ENCODE measurements around the gene UPK2.

Gene UPK2

DNA sequence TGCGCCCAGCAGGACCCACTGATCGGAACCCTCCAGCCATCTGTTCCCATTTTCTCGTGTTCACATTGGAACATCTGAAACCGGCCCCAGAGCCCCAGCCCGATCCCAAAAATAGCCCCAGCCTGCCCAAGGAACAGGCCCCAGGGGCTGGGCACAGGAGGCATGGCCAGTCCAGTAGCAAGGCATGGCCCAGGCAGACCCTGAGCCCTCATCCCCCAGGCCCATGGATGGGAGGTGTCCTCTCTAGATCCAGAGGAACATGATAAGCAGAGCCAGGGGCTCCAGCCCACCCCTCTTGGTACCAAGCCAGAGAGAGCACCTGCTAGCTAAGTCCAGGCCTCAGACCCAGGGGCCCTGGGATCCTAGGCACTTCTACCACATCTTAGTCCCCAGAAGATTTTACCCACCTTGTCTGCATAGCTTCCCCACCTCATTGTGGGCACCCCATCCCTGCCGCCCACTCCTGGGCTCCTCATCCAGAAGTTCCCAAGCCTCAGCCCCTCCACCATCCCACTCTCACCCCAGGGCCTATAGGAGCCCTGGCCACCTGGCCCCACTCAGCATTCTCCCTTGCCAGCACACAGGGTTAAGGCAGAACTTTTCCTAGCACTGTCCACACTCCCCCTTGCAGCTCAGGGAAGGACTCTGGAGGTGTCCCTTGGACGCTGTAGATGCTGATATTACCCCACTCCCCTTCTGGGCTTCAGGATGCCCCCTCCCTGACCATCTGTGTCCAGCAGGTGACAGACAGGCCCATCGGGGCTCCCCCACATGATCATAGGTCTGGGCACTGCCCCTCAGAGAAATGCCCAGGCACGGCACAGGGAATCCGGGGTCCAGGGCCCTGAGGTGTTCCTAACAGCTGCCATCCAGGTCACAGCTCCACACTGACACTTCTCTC, 39.9 kb upstream of the UPK2 start:
- H3K4me3 ChIP-seq = no peak overlapping the region
- peak overlapping the region; percentile 4 to 100 (median 95) for H3K27ac ChIP-seq

DNA sequence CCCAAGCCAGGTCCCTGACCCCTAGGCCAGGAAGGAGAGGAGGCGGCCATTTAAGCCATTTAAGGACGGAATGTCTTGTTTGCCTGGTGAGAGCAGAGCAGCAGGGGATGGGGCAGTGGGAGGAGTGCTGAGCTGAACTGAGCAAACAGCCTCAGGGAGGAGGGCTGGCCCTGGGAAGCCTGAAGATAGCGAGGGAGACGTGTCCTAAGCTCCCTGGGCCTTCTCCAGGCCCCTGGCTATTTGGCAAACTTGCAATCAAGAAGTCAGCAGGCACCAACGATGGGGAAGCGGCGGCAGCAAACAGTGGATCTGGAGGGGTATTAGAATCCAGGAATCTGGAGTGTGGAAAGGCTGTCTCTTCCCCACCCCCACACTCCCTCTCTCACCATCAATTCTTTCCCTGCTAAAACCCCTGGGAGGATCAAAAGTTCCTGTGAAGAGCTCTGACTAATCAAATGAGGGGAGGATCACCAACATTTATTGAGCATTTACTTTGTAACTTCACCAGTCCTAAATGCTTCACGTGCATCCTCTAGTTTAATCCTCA, 39.2 kb upstream of the UPK2 start:
- no peak overlapping the region for H3K4me3 ChIP-seq
- peak overlapping the region; percentile 4 to 100 (median 95) for H3K27ac ChIP-seq

DNA sequence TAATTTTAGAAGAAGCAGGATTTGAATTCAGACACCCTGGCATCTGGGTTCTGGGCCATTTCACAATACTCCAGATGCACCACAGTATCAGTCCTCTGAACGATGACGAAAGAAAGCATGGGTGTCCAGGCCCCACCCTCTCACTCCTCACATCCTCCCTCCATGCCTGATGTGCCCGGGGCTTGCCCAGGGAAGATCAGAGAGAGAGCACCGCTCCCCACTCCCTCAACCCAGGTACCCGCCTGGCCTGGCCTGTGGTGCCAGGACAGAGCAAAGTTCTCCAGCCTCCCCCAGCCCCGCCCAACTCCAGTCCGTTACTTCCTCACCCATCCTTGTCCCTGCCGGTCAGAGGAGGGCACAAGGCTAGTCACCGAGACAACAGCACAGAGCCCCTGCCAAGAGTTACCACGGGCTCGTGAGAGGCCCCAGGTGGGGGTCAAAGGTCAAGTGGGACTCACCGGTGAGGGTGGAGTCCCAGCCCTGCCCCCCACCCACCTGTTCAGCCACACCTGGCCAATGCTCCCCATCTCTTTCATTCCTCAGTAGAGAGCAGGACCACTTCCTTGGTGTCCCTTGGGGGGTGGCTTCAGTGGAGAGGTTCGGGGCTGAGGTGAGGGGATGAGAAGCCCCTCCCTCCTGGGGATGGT, 38.5 kb upstream of the UPK2 start:
- Histone ChIP-seq H3K4me3 (peak overlapping the region in 3 of 7 experiments; percentile 0 to 15 (median 7)), H3K27ac (peak overlapping the region in 20 of 21 experiments; percentile 75 to 100 (median 95))

DNA sequence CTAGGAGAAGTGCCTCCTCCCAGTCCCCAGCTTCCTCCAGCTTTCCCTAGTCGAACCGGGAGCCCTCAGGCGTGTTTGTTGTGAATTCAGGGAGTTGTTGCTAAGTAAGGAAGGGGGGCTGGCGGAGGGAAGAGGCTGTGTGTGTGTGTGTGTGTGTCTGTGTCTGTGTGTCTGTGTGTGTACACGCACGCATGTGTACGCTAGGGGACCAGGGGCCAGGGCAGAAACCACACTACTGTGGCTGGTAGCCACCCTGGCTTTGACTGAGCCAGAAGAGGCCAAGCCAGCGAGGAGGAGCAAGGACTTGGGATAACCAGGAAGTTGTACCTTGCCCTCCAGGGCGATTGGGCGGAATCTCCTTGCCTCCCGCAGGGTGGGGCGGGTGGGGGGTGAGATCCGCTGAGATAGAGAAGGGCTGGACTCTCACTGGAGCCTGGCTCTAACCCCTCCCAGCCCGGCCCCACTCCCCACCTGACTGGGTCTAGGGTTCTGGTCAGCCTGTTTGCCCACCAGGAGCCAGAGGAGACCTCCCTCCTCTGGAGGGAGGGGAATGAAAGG, 37.9 kb upstream of the UPK2 start:
- peak overlapping the region in 3 of 7 experiments; percentile 15 to 21 (median 17) for H3K4me3 ChIP-seq
- H3K27ac ChIP-seq = peak overlapping the region; percentile 48 to 100 (median 95)

DNA sequence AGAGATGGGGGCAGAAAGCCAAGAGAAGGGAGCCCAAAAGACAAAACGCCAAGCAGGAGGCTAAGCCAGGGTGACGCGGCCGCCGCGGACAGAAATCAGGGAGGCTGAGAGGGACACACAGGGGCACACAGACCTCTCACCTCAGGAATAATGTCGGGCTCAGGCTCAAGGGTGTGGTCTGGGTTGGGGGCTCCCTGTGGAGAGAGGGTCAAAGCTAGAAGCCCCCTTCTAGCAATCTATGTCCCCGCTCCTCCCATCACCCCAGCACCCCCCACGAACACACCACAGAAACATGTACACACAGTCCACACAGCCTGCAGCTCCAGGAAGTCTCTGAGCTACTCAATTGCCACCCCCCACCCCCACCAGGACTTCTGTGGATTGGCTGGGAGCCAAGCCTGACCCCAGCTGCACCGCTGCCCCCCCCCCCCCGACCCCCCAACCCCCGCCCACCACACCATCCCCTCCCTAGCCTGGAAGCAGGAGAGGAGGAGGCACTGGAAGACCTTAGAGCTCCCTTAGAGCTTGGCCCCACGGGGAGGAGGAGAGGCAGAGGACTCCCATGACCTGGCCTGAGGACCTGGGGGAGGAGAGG, 37.3 kb upstream of the UPK2 start:
- peak overlapping the region; percentile 48 to 100 (median 95) for H3K27ac ChIP-seq
- H3K4me3 ChIP-seq = peak overlapping the region in 3 of 7 experiments; percentile 15 to 21 (median 17)

DNA sequence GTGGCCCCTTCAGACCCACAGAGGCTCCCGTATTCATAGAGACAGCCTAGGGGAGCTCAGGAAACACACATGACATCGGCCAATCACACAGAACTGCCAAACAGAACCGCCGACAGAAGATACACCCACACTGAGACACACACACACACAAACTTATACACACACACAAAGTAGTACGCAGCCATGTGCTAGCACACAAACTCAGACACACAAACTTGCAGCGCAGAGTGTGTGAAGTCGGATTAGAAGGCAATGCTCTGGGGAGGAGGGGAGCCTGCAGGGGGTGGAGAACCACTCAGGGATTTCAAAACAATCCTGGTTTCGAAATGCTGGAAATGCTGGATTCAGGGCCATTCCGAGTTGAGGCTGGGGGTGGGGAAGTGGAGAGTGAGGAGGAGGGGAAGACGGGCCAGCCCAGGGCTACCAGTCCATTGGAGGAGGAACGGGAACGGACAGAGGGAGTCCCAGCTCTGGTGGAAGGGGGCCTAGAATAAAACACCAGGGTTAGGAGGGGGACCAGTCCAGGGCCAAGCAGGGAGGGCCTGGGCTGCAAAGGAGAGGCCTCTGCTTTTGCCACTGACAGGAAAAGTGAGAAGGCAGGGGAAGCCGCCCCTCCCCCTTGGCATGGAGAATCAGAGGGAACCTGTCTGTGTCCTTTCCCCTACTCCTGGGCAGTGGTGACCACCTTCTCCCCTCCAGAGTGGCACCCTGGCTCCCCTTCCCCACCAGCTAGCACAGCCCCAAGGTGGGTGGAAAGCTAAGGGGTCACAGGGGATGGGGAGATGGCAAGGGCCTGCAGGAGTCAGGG, 34.8 kb upstream of the UPK2 start:
- Histone ChIP-seq H3K27ac (peak overlapping the region in 20 of 21 experiments; percentile 85 to 100 (median 95)), H3K4me3 (peak overlapping the region; percentile 60 to 96 (median 85))

DNA sequence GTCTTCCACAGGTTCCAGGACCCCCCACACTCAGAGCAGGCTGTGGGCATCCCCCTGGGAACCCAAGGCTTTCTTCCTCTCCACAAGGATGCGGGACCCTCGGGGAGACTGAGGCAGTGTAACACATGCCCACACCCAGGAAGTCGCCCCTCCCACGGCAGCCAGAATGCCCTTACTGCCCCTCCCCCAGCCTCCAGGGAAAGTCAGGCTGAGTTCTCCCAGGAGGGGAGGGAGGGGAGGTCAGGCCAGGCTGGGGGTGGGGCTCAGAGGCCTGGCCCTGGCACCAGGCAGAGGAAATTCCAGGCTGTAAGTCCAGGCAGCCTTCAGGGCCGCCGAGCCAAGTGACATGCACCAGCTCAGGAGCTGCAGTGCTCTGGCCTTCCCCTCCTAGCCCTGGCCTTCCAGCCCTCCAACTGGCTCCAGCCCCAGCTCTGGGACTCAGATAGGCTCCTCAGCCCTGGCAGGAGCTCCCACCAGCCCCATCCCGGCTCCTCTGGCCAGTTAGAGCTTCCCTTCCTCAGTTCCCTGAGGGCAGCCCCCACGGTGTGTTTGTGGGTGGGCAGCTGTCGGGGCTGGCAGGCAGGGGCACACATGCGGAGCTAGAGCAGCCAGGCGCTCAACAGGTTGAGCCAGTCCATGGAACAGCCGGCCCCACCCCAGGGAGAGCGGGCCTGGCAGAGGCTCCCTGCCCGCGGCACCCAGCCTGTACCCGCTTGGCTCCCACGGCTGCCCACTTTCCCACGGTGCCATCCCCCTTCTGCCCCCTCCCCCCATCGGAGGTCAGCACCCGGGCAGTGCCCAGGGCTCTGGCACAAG, 34.0 kb upstream of the UPK2 start:
- H3K4me3 ChIP-seq = peak overlapping the region; percentile 60 to 96 (median 85)
- H3K27ac ChIP-seq = peak overlapping the region; percentile 16 to 100 (median 95)

DNA sequence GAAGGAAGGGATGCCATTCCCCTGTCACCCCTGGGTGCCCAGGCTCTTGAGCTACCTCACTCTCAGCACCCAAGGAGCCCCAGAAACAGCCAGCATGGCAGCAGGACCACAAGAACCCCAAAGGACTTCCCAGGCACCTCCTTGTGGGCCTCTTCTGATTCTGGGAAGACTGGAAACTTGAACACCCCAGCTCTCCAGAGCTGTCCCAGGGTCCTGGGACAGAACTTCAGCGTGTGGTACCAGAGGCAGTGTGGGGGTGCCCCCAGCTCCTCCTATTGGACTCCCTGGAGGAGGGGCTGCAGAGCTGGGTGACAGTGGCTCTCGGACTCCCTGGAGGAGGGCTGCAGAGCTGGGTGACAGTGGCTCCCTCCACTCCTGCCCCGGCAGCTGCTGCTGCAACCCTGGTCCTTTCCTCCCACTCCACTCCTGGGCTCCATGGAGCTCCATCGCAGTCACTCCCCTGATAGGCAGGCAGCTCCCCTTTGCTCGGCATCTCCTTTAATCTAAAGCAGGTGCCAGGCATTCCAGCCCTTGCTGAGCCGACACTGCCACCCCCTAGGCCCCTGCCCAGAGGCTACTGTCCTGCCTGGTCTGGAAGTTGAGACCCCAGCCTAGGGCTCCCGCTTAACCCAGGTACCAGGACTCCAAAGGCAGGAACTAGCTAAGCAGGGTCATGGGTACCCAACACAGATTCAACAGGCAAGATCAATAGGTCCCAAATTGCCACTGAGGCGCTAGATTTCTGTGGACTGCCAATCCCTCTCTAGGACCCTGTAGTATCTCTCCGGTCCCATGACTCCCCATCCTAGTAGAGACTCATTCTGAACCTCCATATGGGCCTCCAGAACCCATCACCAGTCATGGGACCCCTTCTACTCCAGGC, 33.1 kb upstream of the UPK2 start:
- peak overlapping the region; percentile 60 to 96 (median 85) for H3K4me3 ChIP-seq
- peak overlapping the region; percentile 16 to 100 (median 95) for H3K27ac ChIP-seq

DNA sequence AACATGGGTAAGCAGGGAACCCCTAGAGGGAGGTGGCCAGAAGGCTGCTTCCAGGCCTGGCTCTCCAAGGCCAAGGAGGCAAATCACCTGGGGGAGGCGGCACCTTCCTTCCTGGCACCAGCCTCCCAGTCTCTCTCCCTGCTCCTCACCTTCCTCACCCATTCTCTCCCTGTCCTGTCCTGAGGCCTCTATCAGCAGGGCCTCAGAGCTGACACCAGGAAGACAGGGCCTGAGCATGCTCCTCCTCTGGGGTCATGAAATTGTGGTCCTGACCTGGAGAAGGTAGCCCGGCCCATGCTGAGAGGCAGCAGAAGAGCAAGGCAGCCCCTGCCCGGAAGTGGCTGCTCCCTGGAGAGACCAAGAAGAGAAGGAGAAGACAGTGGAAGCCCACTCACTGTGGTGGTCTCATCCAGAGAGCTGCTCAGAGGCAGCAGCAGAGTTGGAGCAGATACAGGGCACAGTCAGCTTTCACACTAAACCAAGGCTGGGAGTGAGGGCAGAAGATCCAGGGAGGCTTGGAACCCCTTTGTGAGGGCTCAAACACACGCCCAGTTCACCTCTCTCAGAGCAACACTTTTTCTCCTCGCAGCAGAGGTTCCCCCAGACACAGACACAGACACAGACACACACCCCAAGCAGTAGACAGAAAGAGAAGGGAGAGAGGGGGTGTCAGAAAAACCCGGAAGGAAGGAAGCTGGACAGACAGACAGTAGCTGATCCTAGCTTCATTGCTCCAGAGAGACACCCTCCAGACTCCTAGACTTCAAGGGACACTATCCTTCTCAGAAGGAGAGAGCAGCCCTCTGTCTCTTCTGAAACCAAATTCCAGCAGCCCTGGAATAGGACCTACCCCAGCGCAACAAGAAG, 32.1 kb upstream of the UPK2 start:
- peak overlapping the region; percentile 60 to 96 (median 85) for H3K4me3 ChIP-seq
- peak overlapping the region in 20 of 21 experiments; percentile 85 to 100 (median 95) for H3K27ac ChIP-seq

DNA sequence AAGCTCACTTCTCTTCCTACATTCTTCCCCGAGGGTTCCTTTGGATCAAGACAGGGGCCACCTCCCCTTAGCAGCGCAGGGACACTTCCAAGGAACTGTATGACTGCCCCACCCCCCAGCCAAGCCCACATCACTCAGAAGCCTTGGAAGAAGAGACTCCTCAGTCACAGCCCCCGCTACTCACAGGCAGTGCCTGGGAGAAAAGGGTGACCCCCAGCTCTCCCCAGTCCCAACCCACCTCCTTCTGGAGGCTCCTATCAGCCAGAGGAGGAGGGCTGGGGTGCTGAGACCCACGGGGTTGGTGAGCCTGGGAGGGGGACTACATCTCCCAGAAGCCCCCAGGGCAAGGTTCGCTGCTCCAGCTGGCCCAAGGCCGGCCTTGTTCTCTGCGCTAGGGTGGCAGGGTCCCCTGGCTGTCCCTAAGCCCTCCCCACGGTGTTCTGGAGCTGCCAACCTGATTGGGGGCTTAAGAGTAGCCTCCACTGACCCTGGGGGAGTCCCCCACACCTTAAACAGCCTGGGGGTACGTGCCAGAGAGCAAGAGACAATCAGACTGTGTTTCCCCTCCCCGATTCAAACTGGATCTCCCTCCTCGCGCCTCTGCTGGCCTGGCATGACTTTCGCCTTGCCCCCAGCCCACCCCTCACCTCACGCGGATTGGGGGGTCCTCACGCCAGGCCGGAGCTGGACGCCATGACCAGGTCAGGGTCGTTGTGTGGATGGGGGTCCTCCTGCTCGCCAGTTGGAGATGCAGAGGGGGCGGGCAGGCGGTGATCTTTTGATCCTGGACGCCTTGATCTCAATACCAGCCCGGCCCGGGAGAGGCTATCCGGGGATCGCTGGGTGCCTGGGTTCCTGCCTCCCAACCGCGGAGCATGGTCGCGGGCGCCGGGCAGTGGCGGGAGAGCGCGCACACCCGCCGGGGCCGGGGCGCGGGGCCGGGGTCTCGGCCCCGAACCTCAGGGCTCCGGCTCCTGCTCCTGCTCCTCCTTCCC, 31.2 kb upstream of the UPK2 start:
- H3K27ac ChIP-seq = peak overlapping the region; percentile 76 to 100 (median 95)
- peak overlapping the region; percentile 60 to 96 (median 85) for H3K4me3 ChIP-seq

DNA sequence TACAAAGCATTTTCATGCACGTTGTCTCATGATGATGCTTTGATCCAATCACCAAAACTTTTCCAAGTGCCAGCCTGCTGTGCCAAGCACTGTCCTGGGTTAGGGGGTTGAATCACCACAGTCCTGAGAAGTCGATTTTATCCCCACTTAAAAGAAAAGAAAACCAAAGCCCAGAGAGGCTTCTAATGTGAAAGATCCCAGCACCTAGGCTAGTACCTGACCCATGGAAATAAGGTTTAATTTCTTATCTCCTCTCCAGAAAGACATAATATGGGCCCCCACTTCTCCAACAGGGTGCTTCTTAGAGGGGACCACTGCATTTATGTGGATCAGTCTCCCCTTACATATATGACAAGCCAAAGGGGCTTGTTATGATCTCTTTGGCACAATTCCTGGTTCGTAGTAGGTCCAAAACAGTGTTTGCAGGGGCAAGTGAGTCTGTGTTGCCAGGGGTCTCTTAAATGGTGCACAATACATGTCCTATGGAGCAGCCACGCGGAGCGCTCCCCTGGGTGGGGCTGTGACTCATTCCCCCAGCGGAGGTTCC, 28.5 kb upstream of the UPK2 start:
- Histone ChIP-seq H3K4me3 (peak overlapping the region in 4 of 7 experiments; percentile 1 to 68 (median 57)), H3K27ac (peak overlapping the region in 20 of 21 experiments; percentile 24 to 100 (median 96))

DNA sequence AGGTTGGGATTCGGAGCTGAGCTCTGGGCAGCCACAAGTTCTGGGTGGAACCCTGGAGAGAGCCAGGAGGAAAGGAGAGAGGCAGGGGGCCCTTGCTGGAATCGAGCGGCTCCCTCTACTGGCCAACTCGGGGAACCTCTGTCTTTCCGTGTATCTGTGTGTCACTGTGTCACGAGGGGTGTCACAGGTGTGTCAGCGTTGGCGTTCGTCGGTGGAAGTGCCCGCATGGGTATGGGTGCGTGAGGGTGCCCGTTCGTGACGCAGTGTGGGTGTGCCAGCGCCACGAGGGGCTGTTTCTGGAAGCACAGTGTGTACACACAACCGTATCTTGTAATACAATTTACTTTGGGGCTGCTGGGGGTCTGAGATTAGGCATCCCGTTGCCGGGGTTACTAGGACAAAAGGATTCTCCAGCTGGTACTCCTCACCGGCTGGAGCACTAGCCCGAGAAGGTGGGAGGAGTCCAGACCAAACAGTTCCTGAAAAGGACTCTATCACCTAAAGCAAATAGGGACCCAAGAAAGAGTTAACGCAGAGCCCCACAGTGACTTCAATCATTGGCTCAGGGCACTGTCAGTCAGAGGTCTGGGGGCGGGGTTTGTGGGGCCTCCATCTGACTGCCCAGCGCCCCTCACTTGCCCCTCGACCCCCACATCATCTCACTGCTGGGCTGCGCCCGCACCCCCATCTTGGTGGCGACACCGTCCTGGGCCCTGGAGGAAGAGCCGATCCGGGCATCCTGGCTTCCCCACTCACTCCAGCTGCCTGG, 27.8 kb upstream of the UPK2 start:
- Histone ChIP-seq H3K4me3 (peak overlapping the region; percentile 52 to 70 (median 64)), H3K27ac (peak overlapping the region; percentile 59 to 100 (median 95))

DNA sequence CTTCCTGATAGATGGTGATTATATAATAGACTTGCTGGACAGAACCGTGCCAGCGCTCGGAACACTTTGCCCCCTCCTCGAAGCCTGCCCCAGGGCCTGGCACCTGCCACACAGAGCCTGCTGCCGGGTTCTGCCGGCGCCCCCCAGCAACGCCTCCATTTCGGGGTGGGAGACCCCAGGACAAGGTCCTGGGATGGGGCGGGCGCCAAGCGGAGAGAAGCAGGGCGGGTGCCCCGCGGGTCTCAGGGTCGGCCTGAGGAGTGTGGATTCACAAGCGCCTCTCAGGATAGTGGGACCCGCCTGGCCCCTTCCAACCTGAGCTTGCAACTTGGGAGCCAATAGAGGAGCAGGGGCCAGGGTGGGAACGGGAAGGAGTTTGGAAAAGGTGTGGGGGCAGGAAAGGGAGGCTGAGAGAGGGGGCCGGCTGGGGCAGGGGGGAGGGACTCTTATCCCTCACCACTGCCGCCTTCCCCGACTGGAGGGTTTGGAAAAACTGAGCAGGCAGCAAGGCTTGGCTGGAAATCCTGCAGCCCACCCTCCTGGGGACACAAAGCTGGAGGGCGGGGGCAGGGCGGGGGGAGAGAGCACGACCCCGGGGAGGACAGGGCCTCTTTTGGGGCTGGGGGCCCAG, 27.1 kb upstream of the UPK2 start:
- H3K27ac ChIP-seq = peak overlapping the region; percentile 59 to 100 (median 95)
- H3K4me3 ChIP-seq = peak overlapping the region; percentile 52 to 70 (median 64)

All from skin epidermis (tissue), 12 donors.